Fibroblast of lung (primary cell): Measurements from ENCODE around the gene TRIM62. TPM values are rescaled to one million over a fixed set of nuclear protein-coding genes. Genes with fewer than 3 reads are reported as not detected.
"Not testable (repeated sequence)": the region's sequence is repeated elsewhere in the genome, so short reads cannot be mapped to it uniquely, and the experiment has no call there.

ENCODE experiments used
- DNase-seq, 2 donors: peaks; one replicate each; pipeline versions ENCODE4 v3.0.0 to v3.0.0-alpha.2; 2010; ENCODE audit warnings: low read depth in 2 of 2
- H2AFZ ChIP-seq: 2 replicates; pipeline ENCODE4 v1.5.1; 2012; ENCODE audit warnings: low read length, control low read depth, inconsistent platforms
- H3K27ac ChIP-seq: 2 replicates; pipeline ENCODE4 v1.5.1; 2011; ENCODE audit warnings: low read length, control low read depth; ENCODE audit not compliant: insufficient read depth
- H3K27me3 ChIP-seq: 2 replicates; pipeline ENCODE4 v1.5.1; 2011; ENCODE audit warnings: mild to moderate bottlenecking, low read length; ENCODE audit not compliant: control insufficient read depth, insufficient read depth
- H3K36me3 ChIP-seq: 2 replicates; pipeline ENCODE4 v1.5.1; 2011; ENCODE audit warnings: low read length; ENCODE audit not compliant: control insufficient read depth, insufficient read depth
- H3K4me1 ChIP-seq: 2 replicates; pipeline ENCODE4 v1.5.1; 2011; ENCODE audit warnings: low read length; ENCODE audit not compliant: control insufficient read depth, insufficient read depth; ENCODE audit errors: extremely low read depth
- H3K4me2 ChIP-seq: 2 replicates; pipeline ENCODE4 v1.5.1; 2011; ENCODE audit warnings: low read length, control low read depth; ENCODE audit not compliant: insufficient read depth; ENCODE audit errors: extremely low read depth
- H3K4me3 ChIP-seq, 4 experiments: fragments of 200-600 bp in 1 of 4; sonication (generic) in 1 of 4; replicated peaks in 1 of 4; 2 replicates each; pipeline ENCODE4 v1.5.1; 2011 to 2016; ENCODE audit warnings: low read length in 4 of 4, low read depth in 3 of 4, mild to moderate bottlenecking in 3 of 4, control low read depth in 2 of 4, inconsistent platforms in 1 of 4, mixed read lengths in 1 of 4; ENCODE audit not compliant: insufficient read depth in 1 of 4; ENCODE audit errors: control extremely low read depth in 1 of 4
- H3K79me2 ChIP-seq: 2 replicates; pipeline ENCODE4 v1.5.1; 2012; ENCODE audit warnings: mild to moderate bottlenecking, low read length, inconsistent platforms; ENCODE audit not compliant: control insufficient read depth, insufficient read depth
- H3K9ac ChIP-seq: 2 replicates; pipeline ENCODE4 v1.5.1; 2011; ENCODE audit warnings: mild to moderate bottlenecking, low read length, control low read depth; ENCODE audit not compliant: insufficient read depth
- H3K9me3 ChIP-seq: 2 replicates; pipeline ENCODE4 v1.5.1; 2012; ENCODE audit warnings: low read depth, low read length; ENCODE audit not compliant: control insufficient read depth, insufficient read depth
- H4K20me1 ChIP-seq: 2 replicates; pipeline ENCODE4 v1.5.1; 2011; ENCODE audit warnings: low read length; ENCODE audit not compliant: control insufficient read depth, insufficient read depth; ENCODE audit errors: extremely low read depth
- EZH2 ChIP-seq: IDR thresholded peaks from 2 replicates; pipeline ENCODE4 v1.5.1; 2012; ENCODE audit warnings: low read length, control low read depth, mild to moderate bottlenecking; ENCODE audit errors: missing control alignments
- polyA plus RNA-seq, 2 donors: library from polyadenylated mRNA; depleted of rRNA in 1 of 2; stranded (reverse) in 1 of 2; unstranded in 1 of 2; fragments of >200 nt; gene quantifications; 2 replicates each; pipeline ENCODE4 v1.2.1, GENCODE V29; 2011 to 2012; ENCODE audit warnings: missing spikeins in 1 of 2
- total RNA-seq: library from RNA; depleted of rRNA; stranded (reverse); fragments of >200 nt; gene quantifications from 2 replicates; pipeline ENCODE4 v1.2.1, GENCODE V29; 2014
- TF ChIP-seq, protein P1 (sequence below), 2 donors: IDR thresholded peaks in 1 of 2; conservative IDR thresholded peaks in 1 of 2; 1 replicate in 1 of 2; 2 replicates in 1 of 2; pipeline ENCODE4 v1.5.1; 2011 to 2012; ENCODE audit warnings: low read length in 2 of 2, control low read depth in 1 of 2, inconsistent platforms in 1 of 2, low read depth in 1 of 2, mild to moderate bottlenecking in 1 of 2

The TRIM62 gene
- total and polyA plus RNA-seq, 2 donors (not counting 1 experiment from before 2014, with no cell fraction given) = 1.8 to 2.4 TPM

DNA sequence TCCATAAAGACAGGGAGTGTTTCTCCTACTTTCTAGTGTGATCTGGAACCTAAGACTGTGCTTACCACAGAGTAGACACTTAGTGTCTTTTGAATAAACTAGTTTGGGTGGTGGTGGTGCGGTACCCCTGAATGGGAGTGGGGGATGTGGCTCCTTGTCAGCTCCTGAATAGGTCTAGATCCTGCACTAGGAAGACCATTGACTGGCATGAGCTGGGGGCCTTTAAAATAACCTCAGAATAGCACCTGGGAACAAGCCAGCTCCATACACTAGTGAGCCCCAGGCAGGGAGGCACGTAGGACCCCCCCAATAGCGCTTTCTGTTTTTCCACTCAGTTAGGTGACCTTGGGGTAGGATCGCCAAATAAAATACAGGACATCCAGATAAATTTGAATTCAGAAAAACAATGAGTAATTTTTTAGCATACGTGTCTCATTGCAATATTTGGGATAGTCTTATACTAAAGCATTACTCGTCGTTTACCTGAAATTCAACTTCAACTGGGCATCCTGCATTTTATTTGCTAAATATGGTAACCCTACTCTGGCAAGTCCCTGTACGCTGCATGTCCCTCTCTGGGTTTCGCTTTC lies 55.3 kb downstream of the TRIM62 start:
- Histone ChIP-seq H3K4me1 (peaks cover 8% of the 10 kb centered on the region), H3K9me3 (no peaks in the 10 kb centered on the region), H3K4me2 (peak overlapping the region; percentile 80), H3K9ac (peak overlapping the region; percentile 88), H3K27ac (peak overlapping the region; percentile 99), H3K4me3 (peak overlapping the region; percentile 91 to 100 (median 95)), H4K20me1 (no peaks in the 10 kb centered on the region), H3K27me3 (no peaks in the 10 kb centered on the region), H3K79me2 (peaks cover 10% of the 10 kb centered on the region), H3K36me3 (no peaks in the 10 kb centered on the region), H2AFZ (peak overlapping the region; percentile 93)
- TF ChIP-seq, protein P1, sequence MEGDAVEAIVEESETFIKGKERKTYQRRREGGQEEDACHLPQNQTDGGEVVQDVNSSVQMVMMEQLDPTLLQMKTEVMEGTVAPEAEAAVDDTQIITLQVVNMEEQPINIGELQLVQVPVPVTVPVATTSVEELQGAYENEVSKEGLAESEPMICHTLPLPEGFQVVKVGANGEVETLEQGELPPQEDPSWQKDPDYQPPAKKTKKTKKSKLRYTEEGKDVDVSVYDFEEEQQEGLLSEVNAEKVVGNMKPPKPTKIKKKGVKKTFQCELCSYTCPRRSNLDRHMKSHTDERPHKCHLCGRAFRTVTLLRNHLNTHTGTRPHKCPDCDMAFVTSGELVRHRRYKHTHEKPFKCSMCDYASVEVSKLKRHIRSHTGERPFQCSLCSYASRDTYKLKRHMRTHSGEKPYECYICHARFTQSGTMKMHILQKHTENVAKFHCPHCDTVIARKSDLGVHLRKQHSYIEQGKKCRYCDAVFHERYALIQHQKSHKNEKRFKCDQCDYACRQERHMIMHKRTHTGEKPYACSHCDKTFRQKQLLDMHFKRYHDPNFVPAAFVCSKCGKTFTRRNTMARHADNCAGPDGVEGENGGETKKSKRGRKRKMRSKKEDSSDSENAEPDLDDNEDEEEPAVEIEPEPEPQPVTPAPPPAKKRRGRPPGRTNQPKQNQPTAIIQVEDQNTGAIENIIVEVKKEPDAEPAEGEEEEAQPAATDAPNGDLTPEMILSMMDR (conservative IDR thresholded peaks at IDR 0.05 in 1 of 2, IDR thresholded peaks at IDR 0.05 in 1 of 2; ENCODE audit: low read depth in 1 of 2, low read length in 2 of 2) = no peak
- no peak for TF ChIP-seq EZH2
- no peak for DNase-seq

DNA sequence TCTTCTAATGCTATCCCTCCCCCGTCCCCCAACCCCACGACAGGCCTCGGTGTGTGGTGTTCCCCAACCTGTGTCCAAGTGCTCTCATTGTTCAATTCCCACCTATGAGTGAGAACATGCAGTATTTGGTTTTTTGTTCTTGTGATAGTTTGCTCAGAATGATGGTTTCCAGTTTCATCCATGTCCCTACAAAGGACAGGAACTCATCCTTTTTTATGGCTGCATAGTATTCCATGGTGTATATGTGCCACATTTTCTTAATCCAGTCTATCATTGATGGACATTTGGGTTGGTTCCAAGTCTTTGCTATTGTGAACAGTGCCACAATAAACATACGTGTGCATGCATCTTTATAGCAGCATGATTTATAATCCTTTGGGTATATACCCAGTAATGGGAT lies 57.2 kb downstream of the TRIM62 start:
- H3K36me3 ChIP-seq, H3K9ac ChIP-seq, H3K4me2 ChIP-seq, DNase-seq, H3K79me2 ChIP-seq, H4K20me1 ChIP-seq, H3K27ac ChIP-seq, H3K4me1 ChIP-seq, H3K27me3 ChIP-seq, H3K9me3 ChIP-seq, H2AFZ ChIP-seq, H3K4me3 ChIP-seq: not testable (repeated sequence)

DNA sequence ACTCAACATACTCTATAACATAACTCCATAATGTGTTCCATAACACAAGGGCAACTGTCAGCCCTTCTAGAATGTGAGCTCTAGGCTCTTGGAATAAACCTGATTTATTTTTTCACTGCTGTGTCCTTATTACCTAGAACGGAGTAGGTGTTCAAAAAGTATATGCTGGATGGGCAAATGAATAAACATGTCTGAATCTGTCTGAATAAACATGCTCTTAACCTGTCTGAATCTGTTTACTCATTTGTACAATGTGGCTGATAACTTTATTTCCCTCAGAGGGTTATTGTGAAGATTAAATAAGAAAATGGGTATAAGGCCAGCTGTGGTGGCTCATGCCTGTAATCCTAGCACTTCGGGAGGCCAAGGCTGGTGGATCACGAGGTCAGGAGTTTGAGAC lies 58.6 kb downstream of the TRIM62 start:
- Histone ChIP-seq H3K27me3 (no peaks in the 10 kb centered on the region), H3K79me2 (peaks cover 10% of the 10 kb centered on the region), H3K4me3 (no peak overlapping the region), H3K36me3 (no peaks in the 10 kb centered on the region), H2AFZ (no peak overlapping the region), H3K9me3 (no peaks in the 10 kb centered on the region), H3K9ac (no peak overlapping the region), H4K20me1 (no peaks in the 10 kb centered on the region), H3K4me1 (peaks cover 8% of the 10 kb centered on the region), H3K4me2 (no peak overlapping the region), H3K27ac (no peak overlapping the region)
- DNase-seq = no peak
- TF ChIP-seq EZH2 = no peak
- TF ChIP-seq, protein P1 (conservative IDR thresholded peaks at IDR 0.05 in 1 of 2, IDR thresholded peaks at IDR 0.05 in 1 of 2; ENCODE audit: low read depth in 1 of 2, low read length in 2 of 2) = no peak
